MM.1S (cell line): ENCODE measurements around the gene CDH12.

Experiments used
- DNase-seq: peaks from one replicate; pipeline ENCODE4 v3.0.0-alpha.2; 2015
- H2AFZ ChIP-seq: fragments of 300-600 bp; sonication (generic); 2 replicates; pipeline ENCODE4 v1.6.0; 2016; ENCODE audit warnings: antibody characterized with exemption, low read length
- H3F3A ChIP-seq: fragments of 300-600 bp; sonication (generic); 2 replicates; pipeline ENCODE4 v1.6.1; 2016; ENCODE audit warnings: mild to moderate bottlenecking, antibody characterized with exemption, low read length, moderate library complexity, mixed read lengths; ENCODE audit not compliant: insufficient read depth
- H3K27ac ChIP-seq: fragments of 300-600 bp; sonication (generic); 2 replicates; pipeline ENCODE4 v1.5.1; 2016; ENCODE audit warnings: mild to moderate bottlenecking, low read length
- H3K27me3 ChIP-seq: fragments of 300-600 bp; sonication (generic); replicated peaks from 2 replicates; pipeline ENCODE4 v1.6.0; 2016; ENCODE audit warnings: low read length; ENCODE audit not compliant: insufficient read depth
- H3K36me3 ChIP-seq: fragments of 300-600 bp; sonication (generic); replicated peaks from 2 replicates; pipeline ENCODE4 v1.6.1; 2016; ENCODE audit warnings: mild to moderate bottlenecking, low read length, mixed read lengths; ENCODE audit not compliant: insufficient read depth
- H3K4me1 ChIP-seq: fragments of 300-600 bp; sonication (generic); 2 replicates; pipeline ENCODE4 v1.6.1; 2016; ENCODE audit warnings: low read length, mixed read lengths
- H3K4me2 ChIP-seq: fragments of 300-600 bp; sonication (generic); 2 replicates; pipeline ENCODE4 v1.6.0; 2016; ENCODE audit warnings: low read depth, low read length
- H3K4me3 ChIP-seq: fragments of 300-600 bp; sonication (generic); 2 replicates; pipeline ENCODE4 v1.5.1; 2016; ENCODE audit warnings: low read length, mixed read lengths
- H3K79me2 ChIP-seq: fragments of 300-600 bp; sonication (generic); 2 replicates; pipeline ENCODE4 v1.6.1; 2016; ENCODE audit warnings: mixed run types, low read length, mixed read lengths
- H3K9ac ChIP-seq: fragments of 300-600 bp; sonication (generic); 2 replicates; pipeline ENCODE4 v1.6.1; 2016; ENCODE audit warnings: low read length, mixed read lengths
- H3K9me2 ChIP-seq: fragments of 300-600 bp; sonication (generic); replicated peaks from 2 replicates; pipeline ENCODE4 v1.6.1; 2016; ENCODE audit warnings: mild to moderate bottlenecking, low read length, mixed read lengths; ENCODE audit not compliant: insufficient read depth
- H3K9me3 ChIP-seq: fragments of 300-600 bp; sonication (generic); replicated peaks from 2 replicates; pipeline ENCODE4 v1.6.1; 2016; ENCODE audit warnings: mild to moderate bottlenecking, low read length, mixed read lengths; ENCODE audit not compliant: insufficient read depth
- H4K20me1 ChIP-seq: fragments of 300-600 bp; sonication (generic); 2 replicates; pipeline ENCODE4 v1.6.1; 2016; ENCODE audit warnings: mild to moderate bottlenecking, low read length, moderate library complexity, mixed read lengths; ENCODE audit not compliant: insufficient read depth
- EZH2 ChIP-seq: fragments of 300-600 bp; sonication (generic); optimal IDR thresholded peaks from 2 replicates; pipeline ENCODE3; 2017; ENCODE audit warnings: low read depth, mild to moderate bottlenecking, antibody characterized with exemption, low read length, mixed read lengths
- EZH2phosphoT487 ChIP-seq: fragments of 300-600 bp; sonication (generic); IDR thresholded peaks from 2 replicates; pipeline ENCODE4 v1.6.1; 2018; ENCODE audit warnings: antibody characterized with exemption, low read length
- TF ChIP-seq, protein P1 (sequence below): fragments of 300-600 bp; sonication (generic); IDR thresholded peaks from 2 replicates; pipeline ENCODE4 v1.5.1; 2016; ENCODE audit warnings: antibody characterized with exemption, low read length, mixed read lengths

Gene CDH12

DNA sequence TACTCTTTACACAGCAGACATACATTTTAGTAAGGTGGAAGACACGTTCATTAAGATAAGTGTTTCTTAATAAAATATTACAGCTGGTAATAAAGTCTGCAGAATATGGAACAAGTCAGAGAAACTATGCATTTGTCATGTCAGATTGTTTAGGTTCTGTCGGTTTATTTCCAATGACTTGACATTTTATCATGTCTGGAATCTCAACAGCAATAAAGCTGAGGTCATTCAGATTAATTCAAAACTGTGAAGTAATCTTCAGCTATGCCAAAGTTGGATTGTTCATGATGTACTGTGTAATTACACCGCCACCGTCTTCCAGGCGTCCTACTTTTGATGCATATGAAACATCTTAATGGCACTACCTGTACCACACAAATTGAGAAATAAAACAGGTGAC lies 1032.6 kb downstream of the CDH12 start:
- H4K20me1 ChIP-seq, result no peaks in the 10 kb centered on the region

DNA sequence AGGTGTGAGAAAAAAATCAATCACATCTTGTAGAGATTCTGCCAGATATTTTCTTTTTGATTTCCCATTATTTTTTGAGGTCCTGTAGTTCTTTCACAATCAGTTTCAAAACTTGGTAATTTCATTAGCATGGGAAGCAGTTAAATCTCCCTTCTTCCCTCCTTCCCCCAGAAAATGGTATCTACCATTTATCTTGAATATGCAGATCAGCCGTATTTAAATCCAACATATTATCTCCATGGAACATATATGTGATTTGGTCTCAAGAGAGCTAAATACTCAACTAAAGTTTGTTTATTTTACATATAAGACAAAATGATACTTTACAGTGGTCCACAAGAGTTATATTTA lies 1034.8 kb downstream of the CDH12 start:
- no peaks in the 10 kb centered on the region for H3K36me3 ChIP-seq
- no peaks in the 10 kb centered on the region for H3K4me1 ChIP-seq
- H4K20me1 ChIP-seq, result no peaks in the 10 kb centered on the region
- no peaks in the 10 kb centered on the region for H3K79me2 ChIP-seq
- DNase-seq, result no peak
- no peaks in the 10 kb centered on the region for H3F3A ChIP-seq
- TF ChIP-seq, protein P1, sequence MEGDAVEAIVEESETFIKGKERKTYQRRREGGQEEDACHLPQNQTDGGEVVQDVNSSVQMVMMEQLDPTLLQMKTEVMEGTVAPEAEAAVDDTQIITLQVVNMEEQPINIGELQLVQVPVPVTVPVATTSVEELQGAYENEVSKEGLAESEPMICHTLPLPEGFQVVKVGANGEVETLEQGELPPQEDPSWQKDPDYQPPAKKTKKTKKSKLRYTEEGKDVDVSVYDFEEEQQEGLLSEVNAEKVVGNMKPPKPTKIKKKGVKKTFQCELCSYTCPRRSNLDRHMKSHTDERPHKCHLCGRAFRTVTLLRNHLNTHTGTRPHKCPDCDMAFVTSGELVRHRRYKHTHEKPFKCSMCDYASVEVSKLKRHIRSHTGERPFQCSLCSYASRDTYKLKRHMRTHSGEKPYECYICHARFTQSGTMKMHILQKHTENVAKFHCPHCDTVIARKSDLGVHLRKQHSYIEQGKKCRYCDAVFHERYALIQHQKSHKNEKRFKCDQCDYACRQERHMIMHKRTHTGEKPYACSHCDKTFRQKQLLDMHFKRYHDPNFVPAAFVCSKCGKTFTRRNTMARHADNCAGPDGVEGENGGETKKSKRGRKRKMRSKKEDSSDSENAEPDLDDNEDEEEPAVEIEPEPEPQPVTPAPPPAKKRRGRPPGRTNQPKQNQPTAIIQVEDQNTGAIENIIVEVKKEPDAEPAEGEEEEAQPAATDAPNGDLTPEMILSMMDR, result no peak
- no peak for TF ChIP-seq EZH2
- TF ChIP-seq EZH2phosphoT487, result no peak
- no peaks in the 10 kb centered on the region for H3K9me3 ChIP-seq
- H3K4me2 ChIP-seq, result peak overlapping the region; percentile 38; the same call in 1 of the 2 replicates
- no peak overlapping the region for H3K27ac ChIP-seq
- no peak overlapping the region for H2AFZ ChIP-seq
- no peaks in the 10 kb centered on the region for H3K27me3 ChIP-seq
- no peak overlapping the region for H3K9ac ChIP-seq
- H3K4me3 ChIP-seq, result peak overlapping the region; percentile 22; the same call in 1 of the 2 replicates
- no peaks in the 10 kb centered on the region for H3K9me2 ChIP-seq

More for the DNA sequence above, 1032.6 kb downstream of the CDH12 start:
- H3K36me3 ChIP-seq, result no peaks in the 10 kb centered on the region
- H3K9ac ChIP-seq, result no peak overlapping the region
- H3K4me3 ChIP-seq, result no peak overlapping the region
- H3K9me3 ChIP-seq, result no peaks in the 10 kb centered on the region
- no peaks in the 10 kb centered on the region for H3K9me2 ChIP-seq
- no peak overlapping the region for H2AFZ ChIP-seq
- H3K27me3 ChIP-seq, result no peaks in the 10 kb centered on the region
- DNase-seq, result no peak
- H3F3A ChIP-seq, result no peaks in the 10 kb centered on the region
- no peaks in the 10 kb centered on the region for H3K79me2 ChIP-seq
- H3K4me1 ChIP-seq, result no peaks in the 10 kb centered on the region
- no peak overlapping the region for H3K27ac ChIP-seq
- TF ChIP-seq EZH2, result no peak
- TF ChIP-seq, protein P1, result no peak
- no peak overlapping the region for H3K4me2 ChIP-seq

DNA sequence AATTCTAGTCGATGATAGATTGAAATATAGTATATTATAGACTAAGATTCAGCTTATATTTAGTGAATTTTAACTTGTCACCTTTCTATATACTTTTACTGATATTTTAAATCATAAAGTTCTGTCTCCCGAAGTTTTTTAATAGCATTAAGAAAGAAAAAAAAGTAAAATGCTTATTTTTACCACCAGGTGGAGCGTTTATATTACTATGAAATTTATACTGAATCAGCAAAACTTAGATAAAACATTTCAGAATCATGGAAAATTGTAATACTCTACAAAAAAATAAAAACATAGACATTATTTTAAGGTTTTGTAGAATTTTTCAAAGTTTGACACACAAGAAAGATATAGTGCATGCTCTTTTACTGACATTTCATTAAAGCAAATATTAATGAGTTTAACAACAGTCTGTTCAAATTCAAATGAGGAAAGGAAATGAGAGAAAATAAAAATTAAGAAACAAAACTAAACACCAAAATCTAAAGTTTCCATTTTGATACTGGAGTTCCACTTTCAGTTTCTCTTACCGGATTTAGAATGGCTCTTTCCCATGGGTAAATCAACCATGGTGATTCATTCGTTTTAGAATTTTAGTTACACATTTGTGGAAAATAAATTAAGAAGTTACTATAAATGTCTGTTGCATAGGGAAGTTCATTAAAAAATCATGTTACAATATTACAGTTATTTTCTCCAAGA lies 1035.3 kb downstream of the CDH12 start:
- no peaks in the 10 kb centered on the region for H3K9me3 ChIP-seq
- H3K4me1 ChIP-seq, result no peaks in the 10 kb centered on the region
- H3K79me2 ChIP-seq, result no peaks in the 10 kb centered on the region
- no peak overlapping the region for H2AFZ ChIP-seq
- H3F3A ChIP-seq, result no peaks in the 10 kb centered on the region
- no peak for TF ChIP-seq EZH2
- TF ChIP-seq, protein P1, result peak; percentile 27; the same call in 1 of the 2 replicates
- no peaks in the 10 kb centered on the region for H3K27me3 ChIP-seq
- no peaks in the 10 kb centered on the region for H4K20me1 ChIP-seq
- peak; percentile 44 for DNase-seq
- peak overlapping the region; percentile 38; the same call in 1 of the 2 replicates for H3K4me2 ChIP-seq
- H3K36me3 ChIP-seq, result no peaks in the 10 kb centered on the region
- H3K4me3 ChIP-seq, result peak overlapping the region; percentile 22; the same call in 1 of the 2 replicates
- no peak overlapping the region for H3K9ac ChIP-seq
- H3K27ac ChIP-seq, result no peak overlapping the region
- no peaks in the 10 kb centered on the region for H3K9me2 ChIP-seq
